ENCODE data around the gene FSTL1.

FSTL1 gene

DNA sequence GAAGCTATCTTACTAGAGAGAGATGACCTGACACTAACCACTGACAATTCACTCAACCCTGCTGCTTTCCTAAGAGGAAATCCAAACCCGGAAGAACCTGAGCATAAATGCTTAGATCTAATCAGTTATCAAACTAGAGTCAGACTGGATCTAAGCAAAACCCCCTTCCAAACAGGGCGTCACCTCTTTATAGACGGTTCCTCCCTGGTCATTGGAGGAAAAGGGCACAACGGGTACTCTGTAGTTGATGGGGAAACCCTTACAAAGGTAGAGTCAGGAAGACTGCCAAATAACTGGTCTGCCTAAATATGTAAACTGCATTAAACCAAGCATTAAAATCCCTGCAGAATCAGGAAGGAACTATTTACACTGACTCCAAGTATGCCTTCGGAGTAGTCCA is 41.3 kb upstream of the FSTL1 start:
- DNase-seq (ENCODE audit: extremely low read depth, low read depth) = no peak
- TF ChIP-seq, protein P1, sequence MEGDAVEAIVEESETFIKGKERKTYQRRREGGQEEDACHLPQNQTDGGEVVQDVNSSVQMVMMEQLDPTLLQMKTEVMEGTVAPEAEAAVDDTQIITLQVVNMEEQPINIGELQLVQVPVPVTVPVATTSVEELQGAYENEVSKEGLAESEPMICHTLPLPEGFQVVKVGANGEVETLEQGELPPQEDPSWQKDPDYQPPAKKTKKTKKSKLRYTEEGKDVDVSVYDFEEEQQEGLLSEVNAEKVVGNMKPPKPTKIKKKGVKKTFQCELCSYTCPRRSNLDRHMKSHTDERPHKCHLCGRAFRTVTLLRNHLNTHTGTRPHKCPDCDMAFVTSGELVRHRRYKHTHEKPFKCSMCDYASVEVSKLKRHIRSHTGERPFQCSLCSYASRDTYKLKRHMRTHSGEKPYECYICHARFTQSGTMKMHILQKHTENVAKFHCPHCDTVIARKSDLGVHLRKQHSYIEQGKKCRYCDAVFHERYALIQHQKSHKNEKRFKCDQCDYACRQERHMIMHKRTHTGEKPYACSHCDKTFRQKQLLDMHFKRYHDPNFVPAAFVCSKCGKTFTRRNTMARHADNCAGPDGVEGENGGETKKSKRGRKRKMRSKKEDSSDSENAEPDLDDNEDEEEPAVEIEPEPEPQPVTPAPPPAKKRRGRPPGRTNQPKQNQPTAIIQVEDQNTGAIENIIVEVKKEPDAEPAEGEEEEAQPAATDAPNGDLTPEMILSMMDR (IDR thresholded peaks at IDR 0.05; ENCODE audit: low read depth, low read length, missing control alignments) = no peak
- no peak overlapping the region for H3K4me3 ChIP-seq (replicated peaks; ENCODE audit: low read depth, low read length)

DNA sequence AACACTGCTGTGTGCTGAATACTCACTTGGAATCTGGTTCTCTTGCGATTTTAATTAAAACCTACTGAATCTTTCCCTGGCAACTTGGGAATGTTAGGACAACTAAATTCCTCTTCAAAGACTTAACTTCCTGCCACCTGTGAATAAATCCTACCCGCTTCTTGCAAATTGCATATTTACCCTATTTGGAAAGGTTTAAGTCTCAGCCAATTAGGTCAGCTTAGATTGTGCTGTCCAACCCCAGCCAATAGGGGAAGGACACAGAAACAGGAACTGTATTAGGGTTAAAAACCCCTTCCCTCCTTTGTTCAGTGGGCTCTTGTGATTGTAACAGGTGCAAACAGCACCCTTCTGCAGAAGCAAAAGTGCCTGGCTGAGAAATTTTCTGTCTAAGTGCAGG is 38.6 kb upstream of the FSTL1 start:
- TF ChIP-seq, protein P1 (IDR thresholded peaks at IDR 0.05; ENCODE audit: low read depth, low read length, missing control alignments) = no peak
- DNase-seq (ENCODE audit: extremely low read depth, low read depth) = peak; percentile 35
- H3K4me3 ChIP-seq (replicated peaks; ENCODE audit: low read depth, low read length) = no peak overlapping the region

DNA sequence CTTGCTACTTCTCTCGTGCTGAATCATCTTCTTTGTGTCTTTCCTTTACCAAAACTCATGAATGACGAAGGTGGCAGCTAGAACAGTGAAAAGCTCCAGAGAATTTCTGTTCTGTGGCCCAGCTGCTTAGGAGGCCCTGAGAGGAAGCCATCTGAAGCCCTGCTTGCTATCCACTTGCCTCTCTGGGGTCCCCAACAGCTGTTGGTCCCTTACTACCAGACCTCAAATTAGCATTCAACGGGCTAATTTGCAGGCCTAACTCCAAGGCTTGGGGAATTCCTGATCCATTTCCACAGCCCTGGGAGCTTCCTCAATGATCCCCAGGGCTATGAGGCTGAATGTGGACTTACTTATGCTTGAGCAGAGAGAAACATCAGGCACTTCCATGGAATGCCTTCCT is 37.5 kb upstream of the FSTL1 start:
- H3K4me3 ChIP-seq (replicated peaks; ENCODE audit: low read depth, low read length) = no peak overlapping the region
- no peak for DNase-seq (ENCODE audit: extremely low read depth, low read depth)
- TF ChIP-seq, protein P1 (IDR thresholded peaks at IDR 0.05; ENCODE audit: low read depth, low read length, missing control alignments) = no peak

DNA sequence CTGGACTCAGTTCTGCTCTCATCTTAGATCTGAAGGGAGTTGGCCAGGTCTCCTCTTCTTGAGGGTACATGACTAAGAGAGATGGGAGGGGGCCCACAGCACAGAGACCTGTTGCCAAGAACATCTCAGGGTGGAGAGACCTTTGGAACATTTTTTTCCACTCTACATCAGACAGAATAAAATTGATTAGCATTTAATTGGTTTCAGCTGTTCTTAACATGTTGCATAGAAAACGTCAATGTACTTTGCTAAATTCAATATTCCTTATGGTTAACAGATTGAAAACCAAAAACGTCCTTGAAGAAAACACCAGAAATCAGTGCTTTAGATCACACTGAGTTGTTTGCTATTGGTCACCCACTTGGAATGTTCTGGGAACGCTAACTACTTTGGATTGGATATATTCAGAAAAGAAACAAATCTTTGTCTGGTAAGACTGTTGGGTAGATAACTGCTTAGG is 36.4 kb upstream of the FSTL1 start:
- no peak overlapping the region for H3K4me3 ChIP-seq (replicated peaks; ENCODE audit: low read depth, low read length)
- peak; percentile 43 for DNase-seq (ENCODE audit: extremely low read depth, low read depth)
- TF ChIP-seq, protein P1 (IDR thresholded peaks at IDR 0.05; ENCODE audit: low read depth, low read length, missing control alignments) = no peak

DNA sequence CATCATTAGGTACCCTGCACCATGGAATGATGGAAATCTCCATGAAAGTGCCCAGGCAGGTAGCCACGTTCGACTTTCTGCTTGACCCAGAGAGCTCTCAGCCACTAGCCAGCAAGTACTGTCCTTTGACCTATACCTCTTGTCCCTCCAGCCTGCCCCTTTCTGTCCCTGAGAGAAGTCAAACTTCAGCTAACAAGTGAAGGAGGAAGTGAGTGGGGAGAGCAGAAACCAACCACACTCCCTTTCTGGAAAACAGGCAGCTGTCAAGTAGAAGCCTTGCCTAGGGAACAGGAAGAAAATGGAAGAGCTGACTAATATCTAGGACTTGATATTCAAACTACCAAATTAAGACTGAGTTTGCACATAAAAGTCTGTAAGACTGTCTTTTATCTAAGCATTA is 30.3 kb upstream of the FSTL1 start:
- DNase-seq (ENCODE audit: extremely low read depth, low read depth) = no peak
- no peak overlapping the region for H3K4me3 ChIP-seq (replicated peaks; ENCODE audit: low read depth, low read length)
- TF ChIP-seq, protein P1 (IDR thresholded peaks at IDR 0.05; ENCODE audit: low read depth, low read length, missing control alignments) = no peak

DNA sequence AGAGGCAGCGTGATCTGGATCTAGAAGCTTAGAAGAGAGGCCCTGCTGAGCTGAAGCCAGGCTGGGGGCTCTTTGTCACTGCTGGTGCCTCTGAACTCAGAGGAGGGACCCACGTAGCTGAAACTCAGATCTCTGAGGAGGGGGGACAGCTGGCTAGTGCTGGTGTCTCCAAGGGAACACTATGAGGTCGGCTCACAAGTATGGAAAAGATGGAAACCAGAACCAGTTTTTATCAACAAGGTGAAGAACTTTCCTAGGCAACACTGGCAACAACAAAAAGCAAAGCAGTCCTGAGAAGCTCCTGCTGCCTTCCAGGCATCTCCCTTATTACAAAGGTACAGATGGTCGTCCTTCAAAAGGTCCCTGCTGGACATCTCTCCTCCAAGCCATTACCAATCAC is 27.0 kb upstream of the FSTL1 start:
- DNase-seq (ENCODE audit: extremely low read depth, low read depth) = no peak
- TF ChIP-seq, protein P1 (IDR thresholded peaks at IDR 0.05; ENCODE audit: low read depth, low read length, missing control alignments) = no peak

DNA sequence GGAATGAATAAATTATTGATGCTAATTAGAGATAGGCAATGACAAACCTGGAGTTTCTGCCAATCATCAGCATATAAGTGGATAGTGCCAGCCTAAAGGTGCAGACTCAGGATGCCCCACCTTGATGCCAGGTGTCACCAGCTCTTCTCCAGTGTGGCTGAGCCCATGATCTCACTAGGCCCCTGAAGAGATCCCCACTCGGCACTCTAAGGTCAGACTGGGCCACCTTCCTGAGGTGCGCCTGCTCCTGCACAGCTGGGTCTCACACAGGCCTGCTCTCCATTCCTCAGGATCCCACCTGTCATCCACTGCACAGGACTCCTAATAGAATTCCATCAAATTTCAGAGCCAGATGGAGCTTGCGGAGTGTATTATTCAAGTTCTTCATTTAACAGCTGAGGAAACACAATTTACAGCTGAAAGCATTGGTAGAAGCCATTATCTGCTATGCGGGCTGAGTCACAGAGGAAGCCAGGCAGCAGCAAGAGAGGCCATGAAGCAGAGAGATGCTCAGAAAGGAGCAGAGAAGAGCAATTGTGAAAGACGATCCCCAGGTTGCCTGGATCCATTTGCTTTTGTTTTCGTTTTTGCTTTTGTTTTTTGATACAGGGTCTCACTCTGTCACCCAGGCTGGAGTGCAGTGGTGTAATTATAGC is 25.1 kb upstream of the FSTL1 start:
- DNase-seq (ENCODE audit: extremely low read depth, low read depth) = no peak
- TF ChIP-seq, protein P1 (IDR thresholded peaks at IDR 0.05; ENCODE audit: low read depth, low read length, missing control alignments) = no peak
- H3K4me3 ChIP-seq (replicated peaks; ENCODE audit: low read depth, low read length) = no peak overlapping the region

More for the DNA sequence above, 27.0 kb upstream of the FSTL1 start:
- H3K4me3 ChIP-seq (replicated peaks; ENCODE audit: low read depth, low read length) = no peak overlapping the region

Data from HFF-Myc (cell line).